ENCODE results near the gene MRPS35.
A peak's percentile ranks its signal among the peaks of the same experiment; 100 is the strongest.
"Not testable (repeated sequence)": the region's sequence is repeated elsewhere in the genome, so short reads cannot be mapped to it uniquely, and the experiment has no call there.

The MRPS35 gene

GRCh38 chr12:27709212-27709931, 1.3 kb upstream of the MRPS35 start:
- no peaks in the 10 kb centered on the region for H3K9me3 ChIP-seq (ENCODE audit: control insufficient read depth, low read length)
- no peak for DNase-seq (ENCODE audit: low read depth)

GRCh38 chr12:27709932-27710591, 570 bp upstream of the MRPS35 start:
- peak overlapping the region; percentile 98 for H3K9ac ChIP-seq (ENCODE audit: low read length)
- H3K36me3 ChIP-seq (ENCODE audit: control insufficient read depth, insufficient read depth, low read length, severe bottlenecking): peaks cover 3% of the 10 kb centered on the region
- peak overlapping the region; percentile 99 for H3K4me3 ChIP-seq (ENCODE audit: low read length)
- peak; percentile 75 for DNase-seq (ENCODE audit: low read depth)
- no peaks in the 10 kb centered on the region for H3K27me3 ChIP-seq (replicated peaks; ENCODE audit: control insufficient read depth, insufficient read depth, low read length)
- H3K9me3 ChIP-seq (ENCODE audit: control insufficient read depth, low read length): no peaks in the 10 kb centered on the region
- peaks cover 12% of the 10 kb centered on the region for H3K4me1 ChIP-seq (ENCODE audit: control insufficient read depth, insufficient read depth, low read length)

More at GRCh38 chr12:27709212-27709931, 1.3 kb upstream of the MRPS35 start:
- H3K27me3 ChIP-seq (replicated peaks; ENCODE audit: control insufficient read depth, insufficient read depth, low read length): no peaks in the 10 kb centered on the region
- peak overlapping the region; percentile 98 for H3K9ac ChIP-seq (ENCODE audit: low read length)
- H3K4me1 ChIP-seq (ENCODE audit: control insufficient read depth, insufficient read depth, low read length): peaks cover 12% of the 10 kb centered on the region
- H3K36me3 ChIP-seq (ENCODE audit: control insufficient read depth, insufficient read depth, low read length, severe bottlenecking): no peaks in the 10 kb centered on the region
- H3K4me3 ChIP-seq (ENCODE audit: low read length): peak overlapping the region; percentile 99

DNA sequence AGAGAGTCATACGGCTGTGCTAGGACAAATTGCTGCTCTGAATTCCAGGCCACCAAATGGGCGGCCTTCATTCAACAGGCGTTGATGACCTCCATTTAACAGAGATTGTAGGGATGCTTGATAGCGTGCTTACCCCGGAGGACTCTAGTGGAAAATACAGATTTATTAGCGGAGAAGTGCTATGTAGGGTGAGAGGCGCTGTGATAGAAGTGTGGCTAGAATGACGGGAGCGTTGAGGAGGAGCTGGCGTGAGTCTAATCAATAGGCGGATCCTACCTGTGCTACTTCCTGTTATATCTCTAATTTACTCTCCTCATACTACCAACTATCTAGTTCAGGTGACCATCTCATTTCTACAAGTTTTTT, 668 bp downstream of the MRPS35 start:
- Histone ChIP-seq H3K4me1 (ENCODE audit: control insufficient read depth, insufficient read depth, low read length) (peaks cover 12% of the 10 kb centered on the region), H3K9me3 (ENCODE audit: control insufficient read depth, low read length) (no peaks in the 10 kb centered on the region), H3K27me3 (replicated peaks; ENCODE audit: control insufficient read depth, insufficient read depth, low read length) (no peaks in the 10 kb centered on the region), H3K36me3 (ENCODE audit: control insufficient read depth, insufficient read depth, low read length, severe bottlenecking) (peaks cover 13% of the 10 kb centered on the region), H3K4me3 (ENCODE audit: low read length) (peak overlapping the region; percentile 99), H3K9ac (ENCODE audit: low read length) (peak overlapping the region; percentile 98)
- peak; percentile 41 for DNase-seq (ENCODE audit: low read depth)

- Histone ChIP-seq H3K9me3 (ENCODE audit: control insufficient read depth, low read length) (no peaks in the 10 kb centered on the region), H3K36me3 (ENCODE audit: control insufficient read depth, insufficient read depth, low read length, severe bottlenecking) (peaks cover 20% of the 10 kb centered on the region), H3K4me1 (ENCODE audit: control insufficient read depth, insufficient read depth, low read length) (peaks cover 12% of the 10 kb centered on the region), H3K9ac (ENCODE audit: low read length) (no peak overlapping the region), H3K27me3 (replicated peaks; ENCODE audit: control insufficient read depth, insufficient read depth, low read length) (no peaks in the 10 kb centered on the region), H3K4me3 (ENCODE audit: low read length) (peak overlapping the region; percentile 99)
- DNase-seq (ENCODE audit: low read depth): no peak
Measured at GRCh38 chr12:27711967-27712366, 1.3 kb downstream of the MRPS35 start.

- Histone ChIP-seq H3K4me1 (ENCODE audit: control insufficient read depth, insufficient read depth, low read length) (no peaks in the 10 kb centered on the region), H3K9me3 (ENCODE audit: control insufficient read depth, low read length) (no peaks in the 10 kb centered on the region), H3K36me3 (ENCODE audit: control insufficient read depth, insufficient read depth, low read length, severe bottlenecking) (peaks cover 85% of the 10 kb centered on the region), H3K4me3 (ENCODE audit: low read length) (no peak overlapping the region), H3K27me3 (replicated peaks; ENCODE audit: control insufficient read depth, insufficient read depth, low read length) (no peaks in the 10 kb centered on the region), H3K9ac (ENCODE audit: low read length) (no peak overlapping the region)
- DNase-seq (ENCODE audit: low read depth): no peak
Measured at GRCh38 chr12:27723212-27723611, 12.6 kb downstream of the MRPS35 start.

DNA sequence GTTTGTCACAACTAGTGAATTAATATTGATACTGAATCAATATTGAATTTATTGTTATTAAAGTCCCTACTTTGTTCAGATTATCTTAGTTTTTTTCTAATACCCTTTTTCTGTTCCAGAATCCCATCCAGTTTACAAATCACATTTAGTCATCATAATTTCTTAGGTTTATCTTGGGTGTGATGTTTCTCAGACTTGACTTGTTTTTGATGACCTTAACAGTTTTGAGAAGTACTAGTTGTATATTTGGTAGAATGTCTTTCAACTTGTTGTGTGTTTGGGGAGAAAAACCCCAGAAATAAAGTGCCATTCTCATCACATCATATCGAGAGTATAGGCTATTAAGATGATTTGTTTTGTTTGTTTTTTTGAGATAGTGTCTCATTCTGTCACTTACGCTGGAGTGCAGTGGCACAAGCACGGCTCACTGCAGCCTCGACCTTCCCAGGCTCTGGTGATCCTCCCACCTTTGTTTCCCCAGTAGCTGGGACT, 19.5 kb downstream of the MRPS35 start:
- no peak overlapping the region for H3K4me3 ChIP-seq (ENCODE audit: low read length)
- H3K9me3 ChIP-seq (ENCODE audit: control insufficient read depth, low read length): no peaks in the 10 kb centered on the region
- H3K4me1 ChIP-seq (ENCODE audit: control insufficient read depth, insufficient read depth, low read length): peaks cover 7% of the 10 kb centered on the region
- no peak for DNase-seq (ENCODE audit: low read depth)
- H3K9ac ChIP-seq (ENCODE audit: low read length): no peak overlapping the region
- H3K27me3 ChIP-seq (replicated peaks; ENCODE audit: control insufficient read depth, insufficient read depth, low read length): no peaks in the 10 kb centered on the region
- peaks cover 67% of the 10 kb centered on the region for H3K36me3 ChIP-seq (ENCODE audit: control insufficient read depth, insufficient read depth, low read length, severe bottlenecking)

DNA sequence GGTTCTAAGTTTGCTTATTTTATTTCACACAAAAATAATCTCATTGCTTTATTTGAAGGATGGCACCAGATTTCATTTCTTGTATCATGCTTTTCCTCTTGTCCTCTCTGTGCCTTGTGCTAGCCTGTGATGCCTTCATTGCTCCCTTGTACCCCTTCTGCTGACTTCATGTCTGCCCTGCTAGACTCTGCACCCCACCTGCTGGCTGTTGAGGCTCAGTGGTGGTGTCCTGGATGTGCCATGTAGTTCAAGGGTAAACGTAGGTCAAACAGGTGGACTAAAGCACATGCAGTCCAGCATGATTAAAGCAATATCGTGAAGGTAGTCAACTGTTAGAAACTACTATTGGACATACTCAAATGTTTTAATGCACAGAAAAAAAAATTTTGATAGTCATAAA, 21.6 kb downstream of the MRPS35 start:
- Histone ChIP-seq H3K36me3 (ENCODE audit: control insufficient read depth, insufficient read depth, low read length, severe bottlenecking) (peaks cover 68% of the 10 kb centered on the region), H3K4me1 (ENCODE audit: control insufficient read depth, insufficient read depth, low read length) (peaks cover 7% of the 10 kb centered on the region), H3K9me3 (ENCODE audit: control insufficient read depth, low read length) (no peaks in the 10 kb centered on the region), H3K27me3 (replicated peaks; ENCODE audit: control insufficient read depth, insufficient read depth, low read length) (no peaks in the 10 kb centered on the region), H3K4me3 (ENCODE audit: low read length) (no peak overlapping the region), H3K9ac (ENCODE audit: low read length) (no peak overlapping the region)
- DNase-seq (ENCODE audit: low read depth): no peak

DNA sequence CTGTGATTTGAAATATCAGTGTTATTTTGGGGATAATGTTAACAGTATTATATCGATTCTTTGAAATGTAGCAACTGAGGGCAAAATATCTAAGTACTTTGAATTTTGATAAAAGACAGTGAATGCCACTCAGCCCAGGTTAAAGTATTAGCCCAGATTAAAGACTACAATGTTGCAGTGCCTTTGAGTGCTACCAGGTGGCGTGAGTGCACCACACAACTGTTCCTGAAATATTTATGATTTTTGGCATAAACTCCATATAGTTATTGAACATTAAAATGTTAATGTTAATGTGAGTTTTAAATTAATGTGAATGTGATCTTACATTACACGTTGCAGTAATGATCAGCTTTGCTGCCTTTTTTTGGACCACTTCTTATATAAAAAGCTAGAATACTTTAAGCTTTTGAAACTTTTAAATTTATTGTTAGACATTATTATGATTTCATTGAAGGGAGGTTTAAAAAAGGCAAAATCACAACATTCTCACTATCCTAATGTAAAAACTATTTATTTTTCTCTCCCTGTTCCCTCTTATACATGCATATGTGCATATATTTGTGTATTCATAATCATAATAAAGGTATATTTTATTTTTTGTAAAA, 22.5 kb downstream of the MRPS35 start:
- H3K36me3 ChIP-seq (ENCODE audit: control insufficient read depth, insufficient read depth, low read length, severe bottlenecking): peaks cover 68% of the 10 kb centered on the region
- H3K9ac ChIP-seq (ENCODE audit: low read length): no peak overlapping the region
- H3K4me1 ChIP-seq (ENCODE audit: control insufficient read depth, insufficient read depth, low read length): peaks cover 7% of the 10 kb centered on the region
- no peaks in the 10 kb centered on the region for H3K9me3 ChIP-seq (ENCODE audit: control insufficient read depth, low read length)
- H3K27me3 ChIP-seq (replicated peaks; ENCODE audit: control insufficient read depth, insufficient read depth, low read length): no peaks in the 10 kb centered on the region
- H3K4me3 ChIP-seq (ENCODE audit: low read length): no peak overlapping the region
- peak; percentile 74 for DNase-seq (ENCODE audit: low read depth)

DNA sequence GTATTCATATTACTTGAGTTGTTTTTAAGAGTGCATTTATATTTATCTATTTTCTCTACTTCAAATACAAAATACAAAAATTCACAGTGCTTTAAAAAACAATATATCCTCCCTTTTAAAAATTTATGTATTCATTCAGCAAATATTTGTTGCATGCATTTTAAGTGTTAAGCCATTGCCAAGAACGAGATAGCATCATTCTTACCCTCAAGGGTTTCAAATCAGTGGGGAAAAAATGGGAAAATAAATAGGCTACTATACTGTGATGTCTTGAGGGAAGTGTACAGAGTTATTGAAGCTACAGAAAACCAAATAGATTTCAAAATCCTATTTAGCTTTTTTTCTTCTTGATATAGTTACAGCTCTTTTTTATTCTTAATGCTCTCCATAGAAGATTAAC, 23.2 kb downstream of the MRPS35 start:
- DNase-seq (ENCODE audit: low read depth): peak; percentile 56
- Histone ChIP-seq H3K9ac (ENCODE audit: low read length) (no peak overlapping the region), H3K27me3 (replicated peaks; ENCODE audit: control insufficient read depth, insufficient read depth, low read length) (no peaks in the 10 kb centered on the region), H3K4me3 (ENCODE audit: low read length) (no peak overlapping the region), H3K9me3 (ENCODE audit: control insufficient read depth, low read length) (no peaks in the 10 kb centered on the region), H3K36me3 (ENCODE audit: control insufficient read depth, insufficient read depth, low read length, severe bottlenecking) (peaks cover 73% of the 10 kb centered on the region), H3K4me1 (ENCODE audit: control insufficient read depth, insufficient read depth, low read length) (peaks cover 7% of the 10 kb centered on the region)

- not testable (repeated sequence) for H3K4me1 ChIP-seq (ENCODE audit: control insufficient read depth, insufficient read depth, low read length); H3K27me3 ChIP-seq (replicated peaks; ENCODE audit: control insufficient read depth, insufficient read depth, low read length); H3K9me3 ChIP-seq (ENCODE audit: control insufficient read depth, low read length); H3K9ac ChIP-seq (ENCODE audit: low read length); H3K4me3 ChIP-seq (ENCODE audit: low read length); DNase-seq (ENCODE audit: low read depth)
- peaks cover 79% of the 10 kb centered on the region for H3K36me3 ChIP-seq (ENCODE audit: control insufficient read depth, insufficient read depth, low read length, severe bottlenecking)
Measured at GRCh38 chr12:27734321-27734720, 23.7 kb downstream of the MRPS35 start.

GRCh38 chr12:27743601-27744000, 33.0 kb downstream of the MRPS35 start:
- Histone ChIP-seq H3K4me1 (ENCODE audit: control insufficient read depth, insufficient read depth, low read length) (peaks cover 26% of the 10 kb centered on the region), H3K4me3 (ENCODE audit: low read length) (no peak overlapping the region), H3K36me3 (ENCODE audit: control insufficient read depth, insufficient read depth, low read length, severe bottlenecking) (peaks cover 40% of the 10 kb centered on the region), H3K9ac (ENCODE audit: low read length) (no peak overlapping the region), H3K9me3 (ENCODE audit: control insufficient read depth, low read length) (no peaks in the 10 kb centered on the region), H3K27me3 (replicated peaks; ENCODE audit: control insufficient read depth, insufficient read depth, low read length) (no peaks in the 10 kb centered on the region)
- DNase-seq (ENCODE audit: low read depth): no peak

All from adipocyte (in vitro differentiated cells).